ENCODE results near the gene APC2. TPM values are rescaled to one million over a fixed set of nuclear protein-coding genes. Genes with fewer than 3 reads are reported as not detected.

The APC2 gene
- total RNA-seq, 1 donor from 2014 or later: 43.0 TPM

- Mint-ChIP-seq H3K27me3 (ENCODE audit: low read depth) (no peaks in the 10 kb centered on the region), H3K36me3 (ENCODE audit: low read depth) (no peaks in the 10 kb centered on the region), H3K4me3 (peak overlapping the region; percentile 53), H3K9me3 (no peaks in the 10 kb centered on the region), H3K27ac (ENCODE audit: unreplicated experiment) (no peak overlapping the region), H3K4me1 (peaks cover 5% of the 10 kb centered on the region)
- TF ChIP-seq, protein P1, sequence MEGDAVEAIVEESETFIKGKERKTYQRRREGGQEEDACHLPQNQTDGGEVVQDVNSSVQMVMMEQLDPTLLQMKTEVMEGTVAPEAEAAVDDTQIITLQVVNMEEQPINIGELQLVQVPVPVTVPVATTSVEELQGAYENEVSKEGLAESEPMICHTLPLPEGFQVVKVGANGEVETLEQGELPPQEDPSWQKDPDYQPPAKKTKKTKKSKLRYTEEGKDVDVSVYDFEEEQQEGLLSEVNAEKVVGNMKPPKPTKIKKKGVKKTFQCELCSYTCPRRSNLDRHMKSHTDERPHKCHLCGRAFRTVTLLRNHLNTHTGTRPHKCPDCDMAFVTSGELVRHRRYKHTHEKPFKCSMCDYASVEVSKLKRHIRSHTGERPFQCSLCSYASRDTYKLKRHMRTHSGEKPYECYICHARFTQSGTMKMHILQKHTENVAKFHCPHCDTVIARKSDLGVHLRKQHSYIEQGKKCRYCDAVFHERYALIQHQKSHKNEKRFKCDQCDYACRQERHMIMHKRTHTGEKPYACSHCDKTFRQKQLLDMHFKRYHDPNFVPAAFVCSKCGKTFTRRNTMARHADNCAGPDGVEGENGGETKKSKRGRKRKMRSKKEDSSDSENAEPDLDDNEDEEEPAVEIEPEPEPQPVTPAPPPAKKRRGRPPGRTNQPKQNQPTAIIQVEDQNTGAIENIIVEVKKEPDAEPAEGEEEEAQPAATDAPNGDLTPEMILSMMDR (conservative IDR thresholded peaks at IDR 0.05): no peak
- no peak for DNase-seq (ENCODE audit: low read depth, low spot score)
Measured at GRCh38 chr19:1402411-1403070, 47.4 kb upstream of the APC2 start.

DNA sequence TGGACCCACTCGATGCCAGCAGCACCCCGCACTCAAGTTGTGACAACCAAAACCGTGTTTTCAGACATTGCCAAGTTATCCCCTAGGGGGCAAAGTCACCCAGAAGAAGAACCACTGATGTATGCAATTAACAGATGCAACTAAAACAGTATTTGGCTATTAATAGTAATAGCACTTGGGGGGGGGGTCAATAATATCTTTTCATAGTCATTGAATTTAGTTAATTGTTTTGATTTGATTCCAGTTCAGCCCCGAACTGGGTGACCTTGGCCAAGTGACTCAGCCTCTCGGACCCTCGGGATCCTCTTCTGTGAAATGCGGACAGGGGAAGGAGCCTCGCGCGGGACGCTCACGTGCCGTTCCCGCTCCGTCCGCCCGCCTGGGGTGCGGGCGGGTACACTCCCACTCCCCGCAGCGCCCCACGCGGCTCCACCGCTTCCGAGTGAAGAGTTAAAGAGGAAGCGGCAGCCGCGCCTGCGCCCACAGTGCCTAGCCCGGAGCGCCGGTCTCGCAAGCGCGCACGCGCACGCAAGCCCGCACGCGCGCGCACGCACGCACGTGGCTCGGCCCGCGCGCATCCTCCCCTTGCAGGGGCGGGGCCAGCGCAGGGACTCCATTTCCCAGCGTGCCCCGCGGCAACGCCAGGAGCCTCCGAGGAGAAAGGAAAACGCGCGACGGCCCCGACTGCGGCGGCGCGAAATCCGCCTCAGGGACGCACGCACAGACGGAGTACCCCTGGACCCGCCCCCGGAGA, 43.0 kb upstream of the APC2 start:
- H3K4me3 Mint-ChIP-seq: peak overlapping the region; percentile 78
- H3K27ac Mint-ChIP-seq (ENCODE audit: unreplicated experiment): no peak overlapping the region
- no peaks in the 10 kb centered on the region for H3K9me3 Mint-ChIP-seq
- peak; percentile 98 for DNase-seq (ENCODE audit: low read depth, low spot score)
- TF ChIP-seq, protein P1 (conservative IDR thresholded peaks at IDR 0.05): peak; percentile 67
- no peaks in the 10 kb centered on the region for H3K27me3 Mint-ChIP-seq (ENCODE audit: low read depth)
- H3K36me3 Mint-ChIP-seq (ENCODE audit: low read depth): no peaks in the 10 kb centered on the region
- H3K4me1 Mint-ChIP-seq: peaks cover 28% of the 10 kb centered on the region

GRCh38 chr19:1407528-1408299, 42.2 kb upstream of the APC2 start, which contains the start of gene DAZAP1:
Gene DAZAP1 (plus strand): TSS chr19:1407586. CDS start chr19:1407774, 188 bp downstream.
- TF ChIP-seq, protein P1 (conservative IDR thresholded peaks at IDR 0.05): no peak
- no peaks in the 10 kb centered on the region for H3K9me3 Mint-ChIP-seq
- H3K4me1 Mint-ChIP-seq: peaks cover 28% of the 10 kb centered on the region
- H3K36me3 Mint-ChIP-seq (ENCODE audit: low read depth): no peaks in the 10 kb centered on the region
- DNase-seq (ENCODE audit: low read depth, low spot score): no peak
- no peaks in the 10 kb centered on the region for H3K27me3 Mint-ChIP-seq (ENCODE audit: low read depth)
- H3K4me3 Mint-ChIP-seq: peak within 1 kb of the TSS; percentile 96
- no peak within 1 kb of the TSS for H3K27ac Mint-ChIP-seq (ENCODE audit: unreplicated experiment)

DNA sequence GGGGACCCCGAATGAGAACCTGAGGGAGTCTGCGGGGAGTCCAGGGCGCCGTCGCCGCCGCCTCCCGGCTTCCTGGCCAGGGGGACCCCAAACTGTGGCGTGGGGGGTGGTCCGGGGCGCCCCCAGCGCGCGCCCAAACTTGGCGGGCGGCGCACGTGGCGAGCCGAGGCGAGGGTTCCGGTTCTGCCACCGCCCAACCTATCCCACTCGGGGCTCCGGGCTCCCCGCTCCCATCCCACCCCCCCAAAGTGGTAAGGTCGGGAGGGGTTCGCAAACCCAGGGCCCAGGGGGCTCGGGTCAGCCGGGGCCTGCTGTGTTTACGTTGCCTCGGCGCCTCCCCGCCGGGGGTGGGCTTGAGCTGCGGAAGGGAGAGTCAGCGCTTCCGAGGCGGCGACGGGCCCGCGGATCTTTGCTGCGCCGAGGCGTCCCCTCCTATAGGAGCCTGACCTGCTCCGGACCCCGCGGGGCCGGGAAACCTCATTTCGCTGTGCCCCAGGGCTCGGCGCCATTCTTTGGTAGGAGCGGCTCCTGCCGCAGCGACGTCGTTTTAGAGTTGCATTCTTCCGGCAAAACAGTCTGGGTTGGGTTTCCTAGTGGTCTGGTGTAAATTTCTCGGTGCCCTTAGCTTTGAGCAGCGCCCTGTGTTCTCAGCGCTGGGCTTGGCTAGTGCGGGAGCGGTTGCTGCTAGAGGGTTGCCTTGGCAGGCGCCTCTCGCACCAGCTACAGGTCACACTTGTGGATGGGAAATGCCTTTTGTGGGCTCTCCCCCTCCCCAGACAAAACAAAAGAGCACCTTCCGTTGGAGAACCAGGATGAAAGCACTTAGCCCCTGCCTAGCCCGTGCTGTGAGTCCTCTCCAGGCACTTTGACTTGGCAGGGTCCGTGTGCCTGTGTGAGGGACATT, 41.4 kb upstream of the APC2 start:
- Mint-ChIP-seq H3K36me3 (ENCODE audit: low read depth) (no peaks in the 10 kb centered on the region), H3K27me3 (ENCODE audit: low read depth) (no peaks in the 10 kb centered on the region), H3K4me3 (peak overlapping the region; percentile 96), H3K27ac (ENCODE audit: unreplicated experiment) (peak overlapping the region; percentile 87), H3K4me1 (peaks cover 28% of the 10 kb centered on the region), H3K9me3 (no peaks in the 10 kb centered on the region)
- peak; percentile 30 for DNase-seq (ENCODE audit: low read depth, low spot score)
- TF ChIP-seq, protein P1 (conservative IDR thresholded peaks at IDR 0.05): no peak

Data from neural crest cell (in vitro differentiated cells).